Muscle of leg (tissue), 11 donors: ENCODE measurements around the gene PPRC1. TPM values are rescaled to one million over a fixed set of nuclear protein-coding genes. Genes with fewer than 3 reads are reported as not detected.

ENCODE experiments used
- DNase-seq: peaks from one replicate; pipeline ENCODE4 v3.0.0; 2013
- H3K27ac ChIP-seq: one replicate; pipeline ENCODE4 v1.5.1; 2013; ENCODE audit warnings: mild to moderate bottlenecking, low read length, control low read depth
- H3K27me3 ChIP-seq: one replicate; pipeline ENCODE4 v1.6.1; 2013; ENCODE audit warnings: low read length; ENCODE audit not compliant: control insufficient read depth, insufficient read depth
- H3K36me3 ChIP-seq: one replicate; pipeline ENCODE4 v1.6.1; 2013; ENCODE audit warnings: low read length; ENCODE audit not compliant: control insufficient read depth, insufficient read depth
- H3K4me1 ChIP-seq: one replicate; pipeline ENCODE4 v1.6.1; 2013; ENCODE audit warnings: low read length; ENCODE audit not compliant: control insufficient read depth, insufficient read depth
- H3K4me3 ChIP-seq: one replicate; pipeline ENCODE4 v1.5.1; 2013; ENCODE audit warnings: low read length, control low read depth
- H3K9me3 ChIP-seq: replicated peaks from 2 replicates; pipeline ENCODE4 v1.6.1; 2013; ENCODE audit warnings: low read depth, low read length; ENCODE audit not compliant: control insufficient read depth
- WGBS: methylation state at CpG from one replicate; pipeline ENCODE4 v1.1.5; 2013; ENCODE audit warnings: missing lambda C conversion rate; ENCODE audit not compliant: insufficient coverage; 5-methylcytosine and 5-hydroxymethylcytosine counted together
- polyA plus RNA-seq, 8 donors: library from polyadenylated mRNA; unstranded; fragments of 120-200 nt; gene quantifications; one replicate each; pipeline versions ENCODE4 v1.2.1 to v1.2.3, GENCODE V29; 2013; ENCODE audit warnings: inconsistent platforms in 1 of 8, low replicate concordance in 1 of 8; ENCODE audit not compliant: insufficient read length in 8 of 8, insufficient read depth in 1 of 8
- total RNA-seq: library from RNA; stranded (reverse); fragments of 120-200 nt; gene quantifications from one replicate; pipeline ENCODE4 v1.2.4, GENCODE V29; 2013

The PPRC1 gene
- total and polyA plus RNA-seq, 9 donors: 12.9 to 39.1 (median 31.0) TPM

- Histone ChIP-seq H3K4me3 (no peak overlapping the region), H3K27ac (peak overlapping the region; percentile 6), H3K27me3 (no peaks in the 10 kb centered on the region), H3K4me1 (peaks cover 12% of the 10 kb centered on the region), H3K9me3 (no peaks in the 10 kb centered on the region), H3K36me3 (peaks cover 58% of the 10 kb centered on the region)
- DNase-seq: no peak
- WGBS: no CpG with 5 or more reads among the region's 2 CpGs
Observed at GRCh38 chr10:102106998-102107397, 25.8 kb upstream of the PPRC1 start.

GRCh38 chr10:102109166-102110116, 23.4 kb upstream of the PPRC1 start:
- no peaks in the 10 kb centered on the region for H3K27me3 ChIP-seq
- no peak overlapping the region for H3K4me3 ChIP-seq
- H3K27ac ChIP-seq: no peak overlapping the region
- no peaks in the 10 kb centered on the region for H3K9me3 ChIP-seq
- H3K36me3 ChIP-seq: peaks cover 61% of the 10 kb centered on the region
- H3K4me1 ChIP-seq: peaks cover 33% of the 10 kb centered on the region
- 89% methylated on average over 23 of the region's 24 CpGs for WGBS
- no peak for DNase-seq

- peaks cover 42% of the 10 kb centered on the region for H3K4me1 ChIP-seq
- H3K27ac ChIP-seq: no peak overlapping the region
- DNase-seq: no peak
- H3K36me3 ChIP-seq: peaks cover 57% of the 10 kb centered on the region
- H3K4me3 ChIP-seq: no peak overlapping the region
- H3K27me3 ChIP-seq: no peaks in the 10 kb centered on the region
- WGBS: 94% methylated on average over 11 of the region's 12 CpGs
- H3K9me3 ChIP-seq: no peaks in the 10 kb centered on the region
Observed at GRCh38 chr10:102111276-102111675, 21.6 kb upstream of the PPRC1 start.

GRCh38 chr10:102112210-102112817, 20.5 kb upstream of the PPRC1 start:
- Histone ChIP-seq H3K27me3 (no peaks in the 10 kb centered on the region), H3K4me3 (no peak overlapping the region), H3K9me3 (no peaks in the 10 kb centered on the region), H3K4me1 (peaks cover 45% of the 10 kb centered on the region), H3K27ac (no peak overlapping the region), H3K36me3 (peaks cover 48% of the 10 kb centered on the region)
- no CpG with 5 or more reads among the region's 3 CpGs for WGBS
- DNase-seq: no peak

GRCh38 chr10:102113261-102113955, 19.4 kb upstream of the PPRC1 start:
- WGBS: 27% methylated on average over 5 of the region's 7 CpGs
- H3K4me1 ChIP-seq: peaks cover 56% of the 10 kb centered on the region
- peaks cover 37% of the 10 kb centered on the region for H3K36me3 ChIP-seq
- no peaks in the 10 kb centered on the region for H3K9me3 ChIP-seq
- H3K4me3 ChIP-seq: peak overlapping the region; percentile 87
- H3K27ac ChIP-seq: peak overlapping the region; percentile 85
- no peak for DNase-seq
- H3K27me3 ChIP-seq: no peaks in the 10 kb centered on the region

GRCh38 chr10:102113956-102114857, 18.6 kb upstream of the PPRC1 start:
- peak; percentile 59 for DNase-seq
- Histone ChIP-seq H3K27me3 (no peaks in the 10 kb centered on the region), H3K4me1 (peaks cover 64% of the 10 kb centered on the region), H3K4me3 (peak overlapping the region; percentile 87), H3K9me3 (no peaks in the 10 kb centered on the region), H3K27ac (peak overlapping the region; percentile 93), H3K36me3 (peaks cover 29% of the 10 kb centered on the region)
- WGBS: under 1% methylated on average over 28 of the region's 45 CpGs

GRCh38 chr10:102114861-102115618, 17.8 kb upstream of the PPRC1 start:
- H3K27me3 ChIP-seq: no peaks in the 10 kb centered on the region
- DNase-seq: peak; percentile 97
- WGBS: 0% methylated on average over 6 of the region's 23 CpGs

GRCh38 chr10:102115775-102116174, 17.1 kb upstream of the PPRC1 start:
- DNase-seq: peak; percentile 40
- WGBS: 14% methylated on average over 2 of the region's 3 CpGs
- Histone ChIP-seq H3K9me3 (no peaks in the 10 kb centered on the region), H3K4me1 (peaks cover 70% of the 10 kb centered on the region), H3K27me3 (no peaks in the 10 kb centered on the region), H3K4me3 (peak overlapping the region; percentile 87), H3K27ac (peak overlapping the region; percentile 93), H3K36me3 (peaks cover 13% of the 10 kb centered on the region)

More at GRCh38 chr10:102114861-102115618, 17.8 kb upstream of the PPRC1 start:
- Histone ChIP-seq H3K27ac (peak overlapping the region; percentile 93), H3K36me3 (peaks cover 20% of the 10 kb centered on the region), H3K4me3 (peak overlapping the region; percentile 87), H3K4me1 (peaks cover 68% of the 10 kb centered on the region), H3K9me3 (no peaks in the 10 kb centered on the region)

GRCh38 chr10:102116656-102117055, 16.2 kb upstream of the PPRC1 start:
- H3K27me3 ChIP-seq: no peaks in the 10 kb centered on the region
- H3K27ac ChIP-seq: peak overlapping the region; percentile 99
- 83% methylated on average over 1 of the region's 1 CpG for WGBS
- peaks cover 5% of the 10 kb centered on the region for H3K36me3 ChIP-seq
- DNase-seq: no peak
- H3K4me1 ChIP-seq: peaks cover 79% of the 10 kb centered on the region
- H3K4me3 ChIP-seq: no peak overlapping the region
- no peaks in the 10 kb centered on the region for H3K9me3 ChIP-seq
